ENCODE results near the gene ITPR1. TPM values are rescaled to one million over a fixed set of nuclear protein-coding genes. Genes with fewer than 3 reads are reported as not detected.
"Not testable (repeated sequence)": the region's sequence is repeated elsewhere in the genome, so short reads cannot be mapped to it uniquely, and the experiment has no call there.

Gene ITPR1
- total RNA-seq (2014; rRNA removed): 27.6 and 36.4 TPM in 2 replicates
- polyA plus RNA-seq (2012): 1.8 TPM

GRCh38 chr3:4493014-4493940 lies at the start of gene ITPR1:
Gene ITPR1 (plus strand): TSS chr3:4493348. CDS start chr3:4516492, 23,144 bp downstream.
- peak; percentile 99 for DNase-seq (ENCODE audit: low read depth)

- DNase-seq (ENCODE audit: low read depth): no peak
These were observed 45.7 kb upstream of the ITPR1 start for GRCh38 chr3:4447295-4447999.

- no peak for DNase-seq (ENCODE audit: low read depth)
These were observed 45.0 kb upstream of the ITPR1 start for GRCh38 chr3:4448187-4448586.

GRCh38 chr3:4449043-4449805 lies 43.9 kb upstream of the ITPR1 start:
- DNase-seq (ENCODE audit: low read depth): no peak

- DNase-seq (ENCODE audit: low read depth): no peak
These were observed 39.0 kb upstream of the ITPR1 start for GRCh38 chr3:4454142-4454541.

GRCh38 chr3:4456780-4457179 lies 36.4 kb upstream of the ITPR1 start:
- DNase-seq (ENCODE audit: low read depth): not testable (repeated sequence)

- no peak for DNase-seq (ENCODE audit: low read depth)
These were observed 34.2 kb upstream of the ITPR1 start for GRCh38 chr3:4458961-4459360.

GRCh38 chr3:4460334-4460733 lies 32.8 kb upstream of the ITPR1 start:
- no peak for DNase-seq (ENCODE audit: low read depth)

- no peak for DNase-seq (ENCODE audit: low read depth)
These were observed 31.6 kb upstream of the ITPR1 start for GRCh38 chr3:4461468-4462090.

- no peak for DNase-seq (ENCODE audit: low read depth)
These were observed 30.6 kb upstream of the ITPR1 start for GRCh38 chr3:4462369-4463040.

- DNase-seq (ENCODE audit: low read depth): no peak
These were observed 28.6 kb upstream of the ITPR1 start for GRCh38 chr3:4464576-4464975.

GRCh38 chr3:4466741-4467521 lies 26.2 kb upstream of the ITPR1 start, which contains the start of gene SUMF1:
Gene SUMF1 (minus strand): TSS chr3:4467269. CDS start chr3:4467245, 24 bp downstream.
- DNase-seq (ENCODE audit: low read depth): peak; percentile 66

- no peak for DNase-seq (ENCODE audit: low read depth)
These were observed 25.7 kb upstream of the ITPR1 start for GRCh38 chr3:4467522-4467867.

GRCh38 chr3:4471907-4472306 lies 21.2 kb upstream of the ITPR1 start:
- DNase-seq (ENCODE audit: low read depth): no peak

GRCh38 chr3:4472312-4472711 lies 20.8 kb upstream of the ITPR1 start:
- DNase-seq (ENCODE audit: low read depth): no peak

GRCh38 chr3:4472766-4473165 lies 20.4 kb upstream of the ITPR1 start:
- DNase-seq (ENCODE audit: low read depth): no peak

GRCh38 chr3:4474683-4475490 lies 18.3 kb upstream of the ITPR1 start:
- peak; percentile 92 for DNase-seq (ENCODE audit: low read depth)

- no peak for DNase-seq (ENCODE audit: low read depth)
These were observed 17.3 kb upstream of the ITPR1 start for GRCh38 chr3:4475804-4476203.

GRCh38 chr3:4476496-4476895 lies 16.7 kb upstream of the ITPR1 start:
- peak; percentile 26 for DNase-seq (ENCODE audit: low read depth)
